ENCODE results near the gene ABHD1. TPM values are rescaled to one million over a fixed set of nuclear protein-coding genes. Genes with fewer than 3 reads are reported as not detected.

Gene ABHD1
- total RNA-seq, 1 donor from 2014 or later: 0.35 TPM

Other genes with a start within 250 kb of the ABHD1 start
- 23.0 TPM for gene MAPRE3, start 153.2 kb upstream of the ABHD1 start, total RNA-seq
- gene TMEM214, start 90.8 kb upstream of the ABHD1 start, total RNA-seq: 68.0 TPM
- 14.0 TPM for gene AGBL5, start 72.1 kb upstream of the ABHD1 start, total RNA-seq
- gene OST4, start 52.2 kb upstream of the ABHD1 start, total RNA-seq: 248 TPM
- gene EMILIN1, start 45.2 kb upstream of the ABHD1 start, total RNA-seq: 84.6 TPM
- 4.9 TPM for gene KHK, start 37.0 kb upstream of the ABHD1 start, total RNA-seq
- 0.43 TPM for gene CGREF1, start 4.7 kb upstream of the ABHD1 start, total RNA-seq
- gene PREB, start 10.8 kb downstream of the ABHD1 start, total RNA-seq: 42.1 TPM
- gene PRR30, start 15.6 kb downstream of the ABHD1 start, total RNA-seq: not detected
- not detected for gene TCF23, start 25.2 kb downstream of the ABHD1 start, total RNA-seq
- 102 TPM for gene ATRAID, start 88.2 kb downstream of the ABHD1 start, total RNA-seq
- 24.5 TPM for gene SLC5A6, start 88.5 kb downstream of the ABHD1 start, total RNA-seq
- gene CAD, start 93.6 kb downstream of the ABHD1 start, total RNA-seq: 27.1 TPM
- 0.58 TPM for gene SLC30A3, start 139.2 kb downstream of the ABHD1 start, total RNA-seq
- not detected for gene DNAJC5G, start 151.6 kb downstream of the ABHD1 start, total RNA-seq
- gene TRIM54, start 158.6 kb downstream of the ABHD1 start, total RNA-seq: not detected
- 2.8 TPM for gene UCN, start 184.6 kb downstream of the ABHD1 start, total RNA-seq
- gene MPV17, start 199.3 kb downstream of the ABHD1 start, total RNA-seq: 80.4 TPM
- gene GTF3C2, start 232.9 kb downstream of the ABHD1 start, total RNA-seq: 54.4 TPM
- gene EIF2B4, start 246.5 kb downstream of the ABHD1 start, total RNA-seq: 35.0 TPM
- 97.6 TPM for gene SNX17, start 246.8 kb downstream of the ABHD1 start, total RNA-seq

Data from upper lobe of right lung (tissue), 1 donor.